HCT116 (cell line): Measurements from ENCODE around the gene SERTM1. TPM values are rescaled to one million over a fixed set of nuclear protein-coding genes. Genes with fewer than 3 reads are reported as not detected.

Experiments used
- ATAC-seq: fragments of 200-7000 bp; cut with Tn5 transposase; 2 replicates; pipeline ENCODE4 v1.9.1; 2020; ENCODE audit warnings: mild to moderate bottlenecking, moderate library complexity
- BruUV-seq: library from RNA; stranded (reverse); fragments of 400-500 nt; replicated peaks from 2 replicates; lab custom pipeline; 2021; lab: Mats Ljungman, UMichigan
- CTCF ChIA-PET: fragments of 300-600 bp; sonication (Branson Sonifier 250); formaldehyde crosslinking; loops from one replicate; lab custom pipeline; 2021; ENCODE audit warnings: antibody characterized with exemption; lab: Charles Lee
- POLR2A ChIA-PET: fragments of 300-600, 350-600 bp; sonication (Branson Sonifier 250); formaldehyde crosslinking; loops from one replicate; lab custom pipeline; 2021; ENCODE audit warnings: antibody characterized with exemption; lab: Charles Lee
- RAD21 ChIA-PET, 2 experiments: fragments of 300-600 bp; sonication (Branson Sonifier 250); formaldehyde crosslinking; loops; one replicate each; lab custom pipeline; 2023; ENCODE audit warnings: low total read pairs in 2 of 2; ENCODE audit not compliant: uncharacterized antibody in 2 of 2, unreplicated experiment in 2 of 2, low non-redundant PET in 1 of 2; lab: Charles Lee
- DNase-seq: peaks from one replicate; pipeline ENCODE4 v3.0.0-alpha.2; 2010; ENCODE audit warnings: low read depth, low spot score
- H2AFZ ChIP-seq: fragments of 200-600 bp; shearing (Covaris generic), sonication (generic); 2 replicates; pipeline ENCODE4 v1.6.1; 2017; ENCODE audit warnings: low read depth, mixed run types, mixed read lengths, antibody characterized with exemption, low read length; ENCODE audit not compliant: poor library complexity, severe bottlenecking
- H3K27ac ChIP-seq: 2 replicates; pipeline ENCODE4 v1.5.1; 2012; ENCODE audit warnings: low read depth, low read length
- H3K27me3 ChIP-seq: fragments of 200-600 bp; sonication (generic); 2 replicates; pipeline ENCODE4 v1.6.1; 2016; ENCODE audit warnings: mixed run types, low read length, mixed read lengths; ENCODE audit not compliant: insufficient read depth
- H3K36me3 ChIP-seq, 2 experiments: fragments of 200-500 bp in 1 of 2; fragments of 200-600 bp in 1 of 2; sonication (Bioruptor generic) in 1 of 2; sonication (generic) in 1 of 2; 2 replicates each; pipeline versions ENCODE4 v1.5.1 to v1.6.1; 2014 to 2016; ENCODE audit warnings: low read length in 2 of 2, inconsistent platforms in 1 of 2, mixed read lengths in 1 of 2, mixed run types in 1 of 2; ENCODE audit not compliant: insufficient read depth in 2 of 2, control insufficient read depth in 1 of 2
- H3K4me1 ChIP-seq, 2 experiments: fragments of 200-600 bp in 1 of 2; sonication (generic) in 1 of 2; 2 replicates each; pipeline versions ENCODE4 v1.5.1 to v1.6.1; 2012 to 2017; ENCODE audit warnings: low read length in 2 of 2, inconsistent platforms in 1 of 2, mild to moderate bottlenecking in 1 of 2, mixed read lengths in 1 of 2, mixed run types in 1 of 2, moderate library complexity in 1 of 2; ENCODE audit not compliant: insufficient read depth in 2 of 2, control insufficient read depth in 1 of 2
- H3K4me2 ChIP-seq: fragments of 200-600 bp; sonication (generic); 2 replicates; pipeline ENCODE4 v1.6.1; 2017; ENCODE audit warnings: mixed run types, low read length, mixed read lengths
- H3K4me3 ChIP-seq, 2 experiments: fragments of 200-600 bp in 1 of 2; sonication (generic) in 1 of 2; replicated peaks in 1 of 2; 2 replicates each; pipeline ENCODE4 v1.5.1; 2011 to 2016; ENCODE audit warnings: low read length in 2 of 2, control low read depth in 1 of 2, low read depth in 1 of 2, mild to moderate bottlenecking in 1 of 2, mixed read lengths in 1 of 2, mixed run types in 1 of 2
- H3K79me2 ChIP-seq: fragments of 200-600 bp; sonication (generic); 2 replicates; pipeline ENCODE4 v1.6.1; 2017; ENCODE audit warnings: mild to moderate bottlenecking, mixed run types, low read length, moderate library complexity, mixed read lengths; ENCODE audit not compliant: insufficient read depth
- H3K9ac ChIP-seq: fragments of 200-600 bp; sonication (generic); 2 replicates; pipeline ENCODE4 v1.6.1; 2016; ENCODE audit warnings: low read length, mixed read lengths
- H3K9me2 ChIP-seq: fragments of 200-600 bp; sonication (generic), shearing (Covaris generic); 2 replicates; pipeline ENCODE4 v1.6.1; 2017; ENCODE audit warnings: mixed run types, mild to moderate bottlenecking, moderate library complexity; ENCODE audit not compliant: insufficient read depth
- H3K9me3 ChIP-seq, 2 experiments: fragments of 200-500 bp in 1 of 2; fragments of 200-600 bp in 1 of 2; sonication (Bioruptor generic) in 1 of 2; sonication (generic) in 1 of 2; 2 replicates each; pipeline ENCODE4 v1.6.1; 2014 to 2017; ENCODE audit warnings: low read length in 2 of 2, mixed read lengths in 2 of 2, inconsistent platforms in 1 of 2, low read depth in 1 of 2, mild to moderate bottlenecking in 1 of 2, mixed run types in 1 of 2, moderate library complexity in 1 of 2; ENCODE audit not compliant: control insufficient read depth in 1 of 2, insufficient read depth in 1 of 2
- H4K20me1 ChIP-seq: fragments of 200-600 bp; sonication (generic), shearing (Covaris generic); 2 replicates; pipeline ENCODE4 v1.6.1; 2017; ENCODE audit warnings: mixed run types, mild to moderate bottlenecking, moderate library complexity; ENCODE audit not compliant: insufficient read depth
- CEBPB ChIP-seq: IDR thresholded peaks from 2 replicates; pipeline ENCODE4 v1.6.1; 2012; ENCODE audit warnings: low read depth
- CTCF ChIP-seq, 3 experiments: fragments of 200-600 bp in 1 of 3; sonication (generic) in 1 of 3; IDR thresholded peaks in 2 of 3; conservative IDR thresholded peaks in 1 of 3; 2 replicates each; pipeline ENCODE4 v1.5.1; 2012 to 2017; ENCODE audit warnings: low read depth in 2 of 3, low read length in 2 of 3, antibody characterized with exemption in 1 of 3, borderline replicate concordance in 1 of 3, control low read depth in 1 of 3, mild to moderate bottlenecking in 1 of 3, mixed read lengths in 1 of 3, mixed run types in 1 of 3, moderate library complexity in 1 of 3; ENCODE audit not compliant: insufficient read depth in 1 of 3
- EGR1 ChIP-seq: IDR thresholded peaks from 2 replicates; pipeline ENCODE4 v1.6.1; 2012; ENCODE audit warnings: low read depth
- ELF1 ChIP-seq: IDR thresholded peaks from 2 replicates; pipeline ENCODE4 v1.6.1; 2012; ENCODE audit warnings: low read depth, borderline replicate concordance
- EZH2 ChIP-seq: fragments of 200-600 bp; sonication (generic); IDR thresholded peaks from 2 replicates; pipeline ENCODE4 v1.6.1; 2017; ENCODE audit warnings: antibody characterized with exemption, mixed run types
- EZH2phosphoT487 ChIP-seq: fragments of 200-600 bp; IDR thresholded peaks from 2 replicates; pipeline ENCODE4 v1.6.1; 2018; ENCODE audit warnings: antibody characterized with exemption, borderline replicate concordance
- FOSL1 ChIP-seq: IDR thresholded peaks from 2 replicates; pipeline ENCODE4 v1.6.1; 2012; ENCODE audit warnings: low read depth
- JUND ChIP-seq: IDR thresholded peaks from 2 replicates; pipeline ENCODE4 v1.6.1; 2012
- MAX ChIP-seq: IDR thresholded peaks from 2 replicates; pipeline ENCODE4 v1.6.1; 2012
- POLR2A ChIP-seq: IDR thresholded peaks from 2 replicates; pipeline ENCODE4 v1.7.0; 2011; ENCODE audit warnings: borderline replicate concordance; ENCODE audit not compliant: insufficient read depth, insufficient read length; ENCODE audit errors: extremely low read depth
- POLR2AphosphoS5 ChIP-seq: IDR thresholded peaks from 2 replicates; pipeline ENCODE4 v1.6.1; 2011; ENCODE audit warnings: mild to moderate bottlenecking, low read depth, low read length, moderate library complexity
- RAD21 ChIP-seq: IDR thresholded peaks from 2 replicates; pipeline ENCODE4 v1.6.1; 2012; ENCODE audit warnings: low read depth, mild to moderate bottlenecking
- REST ChIP-seq: IDR thresholded peaks from 2 replicates; pipeline ENCODE4 v1.6.1; 2012; ENCODE audit warnings: low read depth
- SIN3A ChIP-seq: IDR thresholded peaks from 2 replicates; pipeline ENCODE4 v1.6.1; 2012; ENCODE audit warnings: low read depth
- SRF ChIP-seq: IDR thresholded peaks from 2 replicates; pipeline ENCODE4 v1.6.1; 2012; ENCODE audit warnings: low read depth
- TCF7L2 ChIP-seq: IDR thresholded peaks from 2 replicates; pipeline ENCODE4 v1.7.0; 2011; ENCODE audit warnings: borderline replicate concordance, inconsistent platforms; ENCODE audit not compliant: insufficient read depth, insufficient read length; ENCODE audit errors: extremely low read depth
- ZFX ChIP-seq: fragments of 450-650 bp; IDR thresholded peaks from 2 replicates; pipeline ENCODE4 v1.6.1; 2017
- intact Hi-C: fragments of 100-400 bp; cut with micrococcal nuclease; formaldehyde crosslinking; loops from 2 replicates; pipeline ENCODE4 v1.10.0; 2022
- total RNA-seq: library from RNA; stranded (reverse); gene quantifications from one replicate; pipeline ENCODE4 v1.2.1, GENCODE V29; 2021; ENCODE audit not compliant: unreplicated experiment
- TF ChIP-seq, protein P1 (sequence below): IDR thresholded peaks from 2 replicates; pipeline ENCODE4 v1.6.1; 2012

Gene SERTM1
- total RNA-seq, 1 experiment from 2014 or later, result not detected

DNA sequence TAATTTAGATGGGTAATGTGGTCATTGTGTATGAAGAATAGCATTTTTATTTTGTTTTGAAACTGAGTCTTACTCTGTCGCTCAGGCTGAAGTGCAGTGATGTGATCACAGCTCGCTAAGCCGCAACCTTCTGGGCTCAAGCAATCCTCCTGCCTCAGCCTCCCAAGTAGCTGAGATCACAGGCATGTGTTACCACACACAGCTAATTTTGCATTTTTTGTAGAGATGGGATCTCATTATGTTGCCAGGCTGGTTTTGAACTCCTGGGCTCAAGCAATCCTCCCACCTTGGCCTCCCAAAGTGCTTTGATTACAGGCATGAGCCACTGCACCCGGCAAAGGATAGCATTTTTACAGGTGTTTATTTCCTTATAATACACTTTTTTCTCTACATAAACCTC, 36.6 kb downstream of the SERTM1 start (continued):
- no peak for TF ChIP-seq REST

DNA sequence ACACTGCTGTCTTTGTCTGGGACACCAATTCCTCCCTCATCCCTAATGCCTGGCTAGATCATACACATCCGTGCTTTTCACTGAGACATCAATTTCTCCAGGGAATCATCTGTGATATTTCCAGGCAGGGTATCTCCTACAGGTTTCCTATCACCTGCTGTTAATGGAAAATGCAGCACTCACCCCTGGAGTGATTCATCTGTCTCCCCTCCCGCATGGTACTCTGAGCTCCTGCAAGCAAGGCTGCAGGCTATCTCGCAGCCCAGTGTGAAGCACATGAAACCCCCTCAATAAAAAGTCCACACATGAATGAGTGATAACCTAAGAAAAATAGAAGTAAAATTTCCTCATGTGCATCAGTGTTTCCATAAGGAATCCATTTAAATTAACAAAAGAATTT, 38.5 kb downstream of the SERTM1 start:
- no peak for TF ChIP-seq MAX
- TF ChIP-seq CEBPB, result no peak
- TF ChIP-seq REST, result no peak
- TF ChIP-seq POLR2AphosphoS5, result no peak
- no peak for TF ChIP-seq EZH2phosphoT487
- no peak for TF ChIP-seq SRF
- no peak for TF ChIP-seq SIN3A
- no peak for TF ChIP-seq EGR1
- TF ChIP-seq CTCF (IDR thresholded peaks at IDR 0.05 in 2 of 3, conservative IDR thresholded peaks at IDR 0.05 in 1 of 3; ENCODE audit: borderline replicate concordance in 1 of 3, insufficient read depth in 1 of 3, low read depth in 2 of 3, low read length in 2 of 3), result no peak
- TF ChIP-seq TCF7L2, result no peak
- TF ChIP-seq RAD21, result no peak
- TF ChIP-seq, protein P1, sequence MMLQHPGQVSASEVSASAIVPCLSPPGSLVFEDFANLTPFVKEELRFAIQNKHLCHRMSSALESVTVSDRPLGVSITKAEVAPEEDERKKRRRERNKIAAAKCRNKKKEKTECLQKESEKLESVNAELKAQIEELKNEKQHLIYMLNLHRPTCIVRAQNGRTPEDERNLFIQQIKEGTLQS, result no peak
- TF ChIP-seq ELF1, result no peak
- TF ChIP-seq ZFX, result no peak
- no peak for TF ChIP-seq EZH2
- TF ChIP-seq FOSL1, result no peak
- no peak for TF ChIP-seq POLR2A
- TF ChIP-seq JUND, result no peak
- TF ChIP-seq, all 23 proteins: peak for 0
- POLR2A ChIA-PET, result no interaction called here
- CTCF ChIA-PET, result no interaction called here
- H3K27ac ChIP-seq, result no peak overlapping the region
- H3K9me2 ChIP-seq, result no peaks in the 10 kb centered on the region
- no peak overlapping the region for H2AFZ ChIP-seq
- no peaks in the 10 kb centered on the region for H3K9me3 ChIP-seq
- intact Hi-C loops, result no loop called here
- H3K79me2 ChIP-seq, result no peaks in the 10 kb centered on the region
- DNase-seq, result no peak
- no TSS peak for BruUV-seq
- H3K4me3 ChIP-seq, result no peak overlapping the region
- H3K4me1 ChIP-seq, result no peaks in the 10 kb centered on the region
- RAD21 ChIA-PET, result no interaction called here
- H3K36me3 ChIP-seq, result no peaks in the 10 kb centered on the region
- H3K4me2 ChIP-seq, result no peak overlapping the region
- no peak overlapping the region for H3K9ac ChIP-seq
- ATAC-seq, result no peak
- H3K27me3 ChIP-seq, result peaks cover 16% of the 10 kb centered on the region; the same call in 1 of the 2 replicates
- no peaks in the 10 kb centered on the region for H4K20me1 ChIP-seq
